Epithelial cell of proximal tubule (primary cell): ENCODE measurements around the gene DNASE2B. TPM values are rescaled to one million over a fixed set of nuclear protein-coding genes. Genes with fewer than 3 reads are reported as not detected.

Experiments
- DNase-seq: peaks from one replicate; pipeline ENCODE4 v3.0.0-alpha.2; 2011; ENCODE audit warnings: low read depth
- H3K4me3 ChIP-seq: 2 replicates; pipeline ENCODE4 v1.5.1; 2011; ENCODE audit warnings: low read depth, mild to moderate bottlenecking, low read length
- CTCF ChIP-seq: conservative IDR thresholded peaks from 2 replicates; pipeline ENCODE4 v1.5.1; 2012; ENCODE audit warnings: low read depth, mild to moderate bottlenecking, low read length
- total RNA-seq: library from RNA; depleted of rRNA; stranded (reverse); fragments of >200 nt; gene quantifications from 2 replicates; pipeline ENCODE4 v1.2.3, GENCODE V29; 2015

The DNASE2B gene
- total RNA-seq, 1 donor from 2014 or later, result not detected

- no peak overlapping the region for H3K4me3 ChIP-seq
- DNase-seq, result no peak
- no peak for TF ChIP-seq CTCF
These were observed 3.8 kb downstream of the DNASE2B start for GRCh38 chr1:84402060-84402459.

- H3K4me3 ChIP-seq, result no peak overlapping the region
- DNase-seq, result no peak
- no peak for TF ChIP-seq CTCF
These were observed 4.2 kb downstream of the DNASE2B start for GRCh38 chr1:84402501-84402900.

- DNase-seq, result no peak
- H3K4me3 ChIP-seq, result no peak overlapping the region
- no peak for TF ChIP-seq CTCF
These were observed 5.1 kb downstream of the DNASE2B start for GRCh38 chr1:84403347-84403746.

- DNase-seq, result no peak
- no peak for TF ChIP-seq CTCF
- no peak overlapping the region for H3K4me3 ChIP-seq
These were observed 8.1 kb downstream of the DNASE2B start for GRCh38 chr1:84406346-84406861.

- no peak overlapping the region for H3K4me3 ChIP-seq
- no peak for TF ChIP-seq CTCF
- no peak for DNase-seq
These were observed 9.2 kb downstream of the DNASE2B start for GRCh38 chr1:84407524-84407923.

- DNase-seq, result no peak
- TF ChIP-seq CTCF, result no peak
- no peak overlapping the region for H3K4me3 ChIP-seq
These were observed 9.7 kb downstream of the DNASE2B start for GRCh38 chr1:84407958-84408422.

GRCh38 chr1:84409888-84410287 is 11.6 kb downstream of the DNASE2B start:
- TF ChIP-seq CTCF, result no peak
- DNase-seq, result no peak
- no peak overlapping the region for H3K4me3 ChIP-seq
